Neutrophil (primary cell): Measurements from ENCODE around the gene WDR5.
A peak's percentile ranks its signal among the peaks of the same experiment; 100 is the strongest.

Experiments
- H3K27ac ChIP-seq: fragments of 200-600 bp; sonication (generic); 2 replicates; pipeline ENCODE4 v1.5.1; 2016; ENCODE audit warnings: mild to moderate bottlenecking, moderate library complexity
- H3K27me3 ChIP-seq: fragments of 200-600 bp; sonication (generic); 2 replicates; pipeline ENCODE4 v1.6.0; 2016; ENCODE audit warnings: mild to moderate bottlenecking
- H3K36me3 ChIP-seq: fragments of 200-600 bp; sonication (generic); 2 replicates; pipeline ENCODE4 v1.5.1; 2017
- H3K4me1 ChIP-seq, 2 experiments: fragments of 200-600 bp in 1 of 2; sonication (generic) in 1 of 2; 1 replicate in 1 of 2; 2 replicates in 1 of 2; pipeline versions ENCODE4 v1.5.1 to v1.6.1; 2013 to 2016; ENCODE audit warnings: low read depth in 1 of 2, low read length in 1 of 2, mild to moderate bottlenecking in 1 of 2, moderate library complexity in 1 of 2; ENCODE audit not compliant: control insufficient read depth in 1 of 2, insufficient read depth in 1 of 2
- H3K4me3 ChIP-seq, 2 experiments: fragments of 200-600 bp in 1 of 2; sonication (generic) in 1 of 2; 1 replicate in 1 of 2; 2 replicates in 1 of 2; pipeline ENCODE4 v1.5.1; 2013 to 2016; ENCODE audit warnings: low read depth in 1 of 2, low read length in 1 of 2, mild to moderate bottlenecking in 1 of 2, moderate library complexity in 1 of 2
- H3K9me3 ChIP-seq: fragments of 200-600 bp; sonication (generic); 2 replicates; pipeline ENCODE4 v1.5.1; 2016
- CTCF ChIP-seq: fragments of 200-600 bp; sonication (generic); IDR thresholded peaks from 2 replicates; pipeline ENCODE4 v1.5.1; 2016; ENCODE audit warnings: antibody characterized with exemption

The WDR5 gene

GRCh38 chr9:134136996-134137299, 1.1 kb downstream of the WDR5 start:
- H3K27ac ChIP-seq = no peak overlapping the region

GRCh38 chr9:134138292-134138691, 2.4 kb downstream of the WDR5 start:
- TF ChIP-seq CTCF = no peak
- Histone ChIP-seq H3K4me3 (no peak overlapping the region), H3K27me3 (no peaks in the 10 kb centered on the region), H3K27ac (no peak overlapping the region), H3K9me3 (no peaks in the 10 kb centered on the region), H3K36me3 (peaks cover 32% of the 10 kb centered on the region), H3K4me1 (peaks cover 23 to 24% of the 10 kb centered on the region in 2 experiments)

More at GRCh38 chr9:134136996-134137299, 1.1 kb downstream of the WDR5 start:
- peaks cover 23 to 24% of the 10 kb centered on the region in 2 experiments for H3K4me1 ChIP-seq
- H3K9me3 ChIP-seq = no peaks in the 10 kb centered on the region
- H3K36me3 ChIP-seq = peaks cover 19% of the 10 kb centered on the region
- peak overlapping the region; percentile 68 to 99 for H3K4me3 ChIP-seq
- TF ChIP-seq CTCF = no peak
- no peaks in the 10 kb centered on the region for H3K27me3 ChIP-seq

- peaks cover 35% of the 10 kb centered on the region for H3K36me3 ChIP-seq
- H3K4me1 ChIP-seq = peaks cover 23 to 24% of the 10 kb centered on the region in 2 experiments
- no peak overlapping the region for H3K4me3 ChIP-seq
- TF ChIP-seq CTCF = no peak
- no peak overlapping the region for H3K27ac ChIP-seq
- H3K9me3 ChIP-seq = no peaks in the 10 kb centered on the region
- H3K27me3 ChIP-seq = no peaks in the 10 kb centered on the region
Observed at GRCh38 chr9:134139081-134139480, 3.2 kb downstream of the WDR5 start.

- Histone ChIP-seq H3K4me1 (peaks cover 4 to 5% of the 10 kb centered on the region in 2 experiments), H3K4me3 (no peak overlapping the region), H3K9me3 (no peaks in the 10 kb centered on the region), H3K27me3 (no peaks in the 10 kb centered on the region), H3K36me3 (peaks cover 58% of the 10 kb centered on the region), H3K27ac (no peak overlapping the region)
- no peak for TF ChIP-seq CTCF
Observed at GRCh38 chr9:134141906-134142305, 6.0 kb downstream of the WDR5 start.

GRCh38 chr9:134144801-134145200, 8.9 kb downstream of the WDR5 start:
- Histone ChIP-seq H3K9me3 (no peaks in the 10 kb centered on the region), H3K27me3 (no peaks in the 10 kb centered on the region), H3K27ac (no peak overlapping the region), H3K4me1 (no peaks in the 10 kb centered on the region), H3K4me3 (no peak overlapping the region), H3K36me3 (peaks cover 74% of the 10 kb centered on the region)
- TF ChIP-seq CTCF = no peak

GRCh38 chr9:134145262-134145661, 9.4 kb downstream of the WDR5 start:
- no peak for TF ChIP-seq CTCF
- H3K27ac ChIP-seq = no peak overlapping the region
- H3K36me3 ChIP-seq = peaks cover 73% of the 10 kb centered on the region

More at GRCh38 chr9:134145262-134145661, 9.4 kb downstream of the WDR5 start:
- Histone ChIP-seq H3K9me3 (no peaks in the 10 kb centered on the region), H3K27me3 (no peaks in the 10 kb centered on the region), H3K4me1 (no peaks in the 10 kb centered on the region), H3K4me3 (no peak overlapping the region)
